Suprapubic skin (tissue), 4 donors: ENCODE results near the gene SSR3.

Source experiments
- POLR2A ChIP-seq, 2 donors: fragments of 450-650 bp; IDR thresholded peaks; one replicate each; pipeline ENCODE4 v1.6.1; 2017; ENCODE audit warnings: antibody characterized with exemption in 2 of 2, mild to moderate bottlenecking in 2 of 2, moderate library complexity in 2 of 2
- POLR2AphosphoS5 ChIP-seq, 3 donors: sonication (generic); formaldehyde crosslinking; IDR thresholded peaks; one replicate each; pipeline ENCODE4 v1.6.1; 2017; ENCODE audit warnings: antibody characterized with exemption in 3 of 3
- TF ChIP-seq, protein P1 (sequence below), 2 donors: fragments of 200-600 bp in 1 of 2; fragments of 450-650 bp in 1 of 2; sonication (generic) in 1 of 2; IDR thresholded peaks; one replicate each; pipeline ENCODE4 v1.5.1; 2016 to 2019; ENCODE audit warnings: antibody characterized with exemption in 2 of 2, mild to moderate bottlenecking in 1 of 2, moderate library complexity in 1 of 2

DNA sequence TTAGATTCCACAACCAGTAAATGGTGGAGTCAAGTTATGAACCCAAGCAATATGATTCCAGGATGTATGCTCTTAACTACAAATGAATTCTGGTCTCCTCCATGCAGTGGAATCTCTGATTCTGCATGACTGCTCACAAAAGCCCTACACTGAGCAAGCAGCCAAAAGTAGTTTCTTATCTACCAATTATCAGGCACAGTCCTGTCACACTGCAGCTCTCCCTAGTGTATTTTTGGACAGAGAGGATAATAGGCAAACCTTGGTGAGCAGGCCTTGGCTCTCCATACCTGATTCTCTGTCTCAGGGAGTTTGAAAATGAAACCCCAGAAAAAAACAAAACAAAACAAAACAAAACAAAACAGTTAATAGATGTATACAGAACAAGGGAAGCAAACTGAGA, 3.5 kb upstream of the SSR3 start:
- TF ChIP-seq POLR2AphosphoS5 (IDR thresholded peaks at IDR 0.05), result no peak
- TF ChIP-seq POLR2A (IDR thresholded peaks at IDR 0.05), result no peak
- TF ChIP-seq, protein P1, sequence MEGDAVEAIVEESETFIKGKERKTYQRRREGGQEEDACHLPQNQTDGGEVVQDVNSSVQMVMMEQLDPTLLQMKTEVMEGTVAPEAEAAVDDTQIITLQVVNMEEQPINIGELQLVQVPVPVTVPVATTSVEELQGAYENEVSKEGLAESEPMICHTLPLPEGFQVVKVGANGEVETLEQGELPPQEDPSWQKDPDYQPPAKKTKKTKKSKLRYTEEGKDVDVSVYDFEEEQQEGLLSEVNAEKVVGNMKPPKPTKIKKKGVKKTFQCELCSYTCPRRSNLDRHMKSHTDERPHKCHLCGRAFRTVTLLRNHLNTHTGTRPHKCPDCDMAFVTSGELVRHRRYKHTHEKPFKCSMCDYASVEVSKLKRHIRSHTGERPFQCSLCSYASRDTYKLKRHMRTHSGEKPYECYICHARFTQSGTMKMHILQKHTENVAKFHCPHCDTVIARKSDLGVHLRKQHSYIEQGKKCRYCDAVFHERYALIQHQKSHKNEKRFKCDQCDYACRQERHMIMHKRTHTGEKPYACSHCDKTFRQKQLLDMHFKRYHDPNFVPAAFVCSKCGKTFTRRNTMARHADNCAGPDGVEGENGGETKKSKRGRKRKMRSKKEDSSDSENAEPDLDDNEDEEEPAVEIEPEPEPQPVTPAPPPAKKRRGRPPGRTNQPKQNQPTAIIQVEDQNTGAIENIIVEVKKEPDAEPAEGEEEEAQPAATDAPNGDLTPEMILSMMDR (IDR thresholded peaks at IDR 0.05), result no peak
